Keratinocyte (primary cell): ENCODE measurements around the gene DIDO1. TPM values are rescaled to one million over a fixed set of nuclear protein-coding genes. Genes with fewer than 3 reads are reported as not detected.

Source experiments
- DNase-seq: peaks from one replicate; pipeline ENCODE4 v3.0.0-alpha.2; 2011; ENCODE audit warnings: low read depth, missing footprints, low spot score
- FAIRE-seq: peaks from 2 replicates; lab custom pipeline; 2011; peaks lifted over from hg19 to GRCh38; lab: Jason Lieb, UNC
- H2AFZ ChIP-seq: 2 replicates; pipeline ENCODE4 v1.6.0; 2012; ENCODE audit warnings: low read length, control low read depth, inconsistent platforms; ENCODE audit not compliant: control insufficient read depth
- H3K27ac ChIP-seq: 2 replicates; pipeline ENCODE4 v1.5.1; 2011; ENCODE audit warnings: low read length; ENCODE audit not compliant: control insufficient read depth, insufficient read depth
- H3K27me3 ChIP-seq: 3 replicates; pipeline ENCODE4 v1.6.0; 2011; ENCODE audit warnings: low read length; ENCODE audit not compliant: control insufficient read depth, insufficient read depth; ENCODE audit errors: extremely low read depth
- H3K36me3 ChIP-seq, 2 experiments: 2 replicates in 1 of 2; 3 replicates in 1 of 2; pipeline ENCODE4 v1.5.1; 2011; ENCODE audit warnings: low read length in 2 of 2, mild to moderate bottlenecking in 1 of 2; ENCODE audit not compliant: control insufficient read depth in 2 of 2, insufficient read depth in 2 of 2; ENCODE audit errors: extremely low read depth in 1 of 2
- H3K4me1 ChIP-seq: 3 replicates; pipeline ENCODE4 v1.5.1; 2011; ENCODE audit warnings: low read length; ENCODE audit not compliant: control insufficient read depth, insufficient read depth; ENCODE audit errors: extremely low read depth
- H3K4me2 ChIP-seq: 3 replicates; pipeline ENCODE4 v1.6.0; 2011; ENCODE audit warnings: low read depth, low read length; ENCODE audit not compliant: control insufficient read depth, insufficient read depth; ENCODE audit errors: extremely low read depth
- H3K4me3 ChIP-seq, 3 experiments: fragments of 200-600 bp in 1 of 3; sonication (generic) in 1 of 3; 2 replicates in 2 of 3; 3 replicates in 1 of 3; pipeline ENCODE4 v1.5.1; 2011 to 2016; ENCODE audit warnings: low read length in 3 of 3, mild to moderate bottlenecking in 3 of 3, control low read depth in 2 of 3, inconsistent platforms in 1 of 3, low read depth in 1 of 3, mixed read lengths in 1 of 3, mixed run types in 1 of 3, moderate library complexity in 1 of 3; ENCODE audit not compliant: control insufficient read depth in 2 of 3, insufficient read depth in 2 of 3; ENCODE audit errors: extremely low read depth in 1 of 3
- H3K79me2 ChIP-seq: 2 replicates; pipeline ENCODE4 v1.6.0; 2012; ENCODE audit warnings: low read length; ENCODE audit not compliant: control insufficient read depth, insufficient read depth
- H3K9ac ChIP-seq: 3 replicates; pipeline ENCODE4 v1.6.0; 2011; ENCODE audit warnings: low read length; ENCODE audit not compliant: control insufficient read depth, insufficient read depth; ENCODE audit errors: extremely low read depth
- H3K9me1 ChIP-seq: 3 replicates; pipeline ENCODE4 v1.6.0; 2011; ENCODE audit warnings: low read length; ENCODE audit not compliant: control insufficient read depth, insufficient read depth; ENCODE audit errors: extremely low read depth
- H3K9me3 ChIP-seq: 2 replicates; pipeline ENCODE4 v1.5.1; 2012; ENCODE audit warnings: low read depth, low read length; ENCODE audit not compliant: control insufficient read depth
- H4K20me1 ChIP-seq: 3 replicates; pipeline ENCODE4 v1.6.0; 2011; ENCODE audit warnings: low read length; ENCODE audit not compliant: control insufficient read depth, insufficient read depth; ENCODE audit errors: extremely low read depth
- CTCF ChIP-seq, 3 experiments: IDR thresholded peaks in 1 of 3; conservative IDR thresholded peaks in 1 of 3; optimal IDR thresholded peaks in 1 of 3; 2 replicates in 2 of 3; 3 replicates in 1 of 3; pipeline versions ENCODE3 to v1.5.1; 2011; ENCODE audit warnings: low read length in 3 of 3, mild to moderate bottlenecking in 3 of 3, moderate library complexity in 2 of 3, control low read depth in 1 of 3, inconsistent platforms in 1 of 3; ENCODE audit not compliant: insufficient read depth in 2 of 3; ENCODE audit errors: extremely low read depth in 1 of 3
- EZH2 ChIP-seq: IDR thresholded peaks from one replicate; pipeline ENCODE4 v1.6.1; 2012; ENCODE audit warnings: inconsistent platforms, mild to moderate bottlenecking, low read length, moderate library complexity
- dilution Hi-C: fragments of 300-500 bp; cut with MboI; formaldehyde crosslinking; loops from one replicate; pipeline ENCODE4 v1.7.0; 2020; ENCODE audit warnings: low sequenced_read_pairs; ENCODE audit not compliant: extremely low pct_ligation_motif_present
- polyA plus RNA-seq, 5 experiments: library from polyadenylated mRNA; depleted of rRNA in 3 of 5; stranded (reverse) in 3 of 5; stranded (forward) in 1 of 5; unstranded in 1 of 5; fragments of >200 nt; gene quantifications; 1 replicate in 1 of 5; 2 replicates in 3 of 5; 3 replicates in 1 of 5; pipeline versions ENCODE4 v1.2.1 to v1.2.3, GENCODE V29; 2011 to 2012; ENCODE audit warnings: missing spikeins in 2 of 5, low read depth in 1 of 5, low replicate concordance in 1 of 5

The DIDO1 gene
- polyA plus RNA-seq, 1 donor (not counting 4 experiments of a cell fraction or from before 2014, with no cell fraction given): 14.2 TPM

GRCh38 chr20:62832212-62832922, 93.9 kb downstream of the DIDO1 start:
- H3K36me3 ChIP-seq: no peaks in the 10 kb centered on the region
- H3K4me3 ChIP-seq: no peak overlapping the region
- TF ChIP-seq CTCF (optimal IDR thresholded peaks at IDR 0.05 in 1 of 3, IDR thresholded peaks at IDR 0.05 in 1 of 3, conservative IDR thresholded peaks at IDR 0.05 in 1 of 3; ENCODE audit: extremely low read depth in 1 of 3, insufficient read depth in 2 of 3, low read length in 3 of 3) (no peak), EZH2 (no peak)
- peaks cover 40% of the 10 kb centered on the region for H3K4me1 ChIP-seq
- no peaks in the 10 kb centered on the region for H3K27me3 ChIP-seq
- DNase-seq (no peak), FAIRE-seq (peak; percentile 67)
- no peaks in the 10 kb centered on the region for H4K20me1 ChIP-seq
- no peaks in the 10 kb centered on the region for H3K79me2 ChIP-seq
- dilution Hi-C loops: no loop called here
- H3K9me3 ChIP-seq: no peaks in the 10 kb centered on the region
- no peaks in the 10 kb centered on the region for H3K9me1 ChIP-seq
- H3K9ac ChIP-seq: no peak overlapping the region
- H2AFZ ChIP-seq: peak overlapping the region; percentile 50
- peak overlapping the region; percentile 29 for H3K4me2 ChIP-seq
- H3K27ac ChIP-seq: no peak overlapping the region

DNA sequence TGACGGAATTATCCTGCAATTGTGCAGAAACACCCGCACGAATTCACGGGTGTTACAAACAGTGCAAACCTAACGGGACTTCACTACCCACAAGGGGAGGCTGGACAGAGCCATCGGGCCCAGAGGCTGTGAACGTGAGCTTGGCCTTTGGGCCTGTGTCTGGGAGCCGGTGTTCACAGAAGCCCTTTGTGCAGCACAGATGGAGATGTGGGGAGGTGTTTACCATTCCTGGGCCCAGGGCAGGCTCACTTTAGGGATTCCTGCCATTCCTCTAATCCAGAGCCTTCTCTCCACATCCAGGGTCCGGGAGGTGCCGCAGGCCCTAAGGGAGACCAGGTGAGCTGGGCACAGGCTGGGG, 94.5 kb downstream of the DIDO1 start:
- Histone ChIP-seq H3K4me3 (peak overlapping the region in 1 of 3 experiments; percentile 2), H3K9me3 (no peaks in the 10 kb centered on the region), H2AFZ (peak overlapping the region; percentile 50), H3K9ac (no peak overlapping the region), H3K27ac (no peak overlapping the region), H3K4me1 (peaks cover 36% of the 10 kb centered on the region), H3K36me3 (no peaks in the 10 kb centered on the region), H3K4me2 (peak overlapping the region; percentile 29), H4K20me1 (no peaks in the 10 kb centered on the region), H3K27me3 (no peaks in the 10 kb centered on the region), H3K9me1 (no peaks in the 10 kb centered on the region), H3K79me2 (no peaks in the 10 kb centered on the region)
- dilution Hi-C loops: no loop called here
- DNase-seq (no peak), FAIRE-seq (no peak)
- no peak for TF ChIP-seq EZH2
- no peak for TF ChIP-seq CTCF (optimal IDR thresholded peaks at IDR 0.05 in 1 of 3, IDR thresholded peaks at IDR 0.05 in 1 of 3, conservative IDR thresholded peaks at IDR 0.05 in 1 of 3; ENCODE audit: extremely low read depth in 1 of 3, insufficient read depth in 2 of 3, low read length in 3 of 3)
